ENCODE measurements around the gene CASS4.

Gene CASS4

DNA sequence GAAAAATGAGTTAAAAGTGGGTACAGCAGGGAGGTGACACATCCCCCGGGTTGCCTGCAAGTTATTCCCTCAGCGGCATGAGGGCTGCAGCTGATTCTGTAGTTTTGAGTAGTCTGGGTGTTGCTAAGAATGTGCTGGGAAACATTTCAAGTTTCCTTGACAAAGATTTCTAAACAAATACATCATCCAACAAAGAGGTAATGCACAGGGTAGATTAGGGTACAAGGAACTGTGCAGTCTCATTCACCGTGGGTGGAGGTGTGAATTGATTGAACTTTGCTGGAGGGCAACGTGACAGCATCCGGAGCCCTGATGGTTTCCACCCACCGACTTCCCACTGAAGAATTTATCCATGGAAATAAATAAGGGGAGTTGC lies 21.8 kb downstream of the CASS4 start:
- TF ChIP-seq, protein P1, sequence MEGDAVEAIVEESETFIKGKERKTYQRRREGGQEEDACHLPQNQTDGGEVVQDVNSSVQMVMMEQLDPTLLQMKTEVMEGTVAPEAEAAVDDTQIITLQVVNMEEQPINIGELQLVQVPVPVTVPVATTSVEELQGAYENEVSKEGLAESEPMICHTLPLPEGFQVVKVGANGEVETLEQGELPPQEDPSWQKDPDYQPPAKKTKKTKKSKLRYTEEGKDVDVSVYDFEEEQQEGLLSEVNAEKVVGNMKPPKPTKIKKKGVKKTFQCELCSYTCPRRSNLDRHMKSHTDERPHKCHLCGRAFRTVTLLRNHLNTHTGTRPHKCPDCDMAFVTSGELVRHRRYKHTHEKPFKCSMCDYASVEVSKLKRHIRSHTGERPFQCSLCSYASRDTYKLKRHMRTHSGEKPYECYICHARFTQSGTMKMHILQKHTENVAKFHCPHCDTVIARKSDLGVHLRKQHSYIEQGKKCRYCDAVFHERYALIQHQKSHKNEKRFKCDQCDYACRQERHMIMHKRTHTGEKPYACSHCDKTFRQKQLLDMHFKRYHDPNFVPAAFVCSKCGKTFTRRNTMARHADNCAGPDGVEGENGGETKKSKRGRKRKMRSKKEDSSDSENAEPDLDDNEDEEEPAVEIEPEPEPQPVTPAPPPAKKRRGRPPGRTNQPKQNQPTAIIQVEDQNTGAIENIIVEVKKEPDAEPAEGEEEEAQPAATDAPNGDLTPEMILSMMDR (IDR thresholded peaks at IDR 0.05) = no peak

DNA sequence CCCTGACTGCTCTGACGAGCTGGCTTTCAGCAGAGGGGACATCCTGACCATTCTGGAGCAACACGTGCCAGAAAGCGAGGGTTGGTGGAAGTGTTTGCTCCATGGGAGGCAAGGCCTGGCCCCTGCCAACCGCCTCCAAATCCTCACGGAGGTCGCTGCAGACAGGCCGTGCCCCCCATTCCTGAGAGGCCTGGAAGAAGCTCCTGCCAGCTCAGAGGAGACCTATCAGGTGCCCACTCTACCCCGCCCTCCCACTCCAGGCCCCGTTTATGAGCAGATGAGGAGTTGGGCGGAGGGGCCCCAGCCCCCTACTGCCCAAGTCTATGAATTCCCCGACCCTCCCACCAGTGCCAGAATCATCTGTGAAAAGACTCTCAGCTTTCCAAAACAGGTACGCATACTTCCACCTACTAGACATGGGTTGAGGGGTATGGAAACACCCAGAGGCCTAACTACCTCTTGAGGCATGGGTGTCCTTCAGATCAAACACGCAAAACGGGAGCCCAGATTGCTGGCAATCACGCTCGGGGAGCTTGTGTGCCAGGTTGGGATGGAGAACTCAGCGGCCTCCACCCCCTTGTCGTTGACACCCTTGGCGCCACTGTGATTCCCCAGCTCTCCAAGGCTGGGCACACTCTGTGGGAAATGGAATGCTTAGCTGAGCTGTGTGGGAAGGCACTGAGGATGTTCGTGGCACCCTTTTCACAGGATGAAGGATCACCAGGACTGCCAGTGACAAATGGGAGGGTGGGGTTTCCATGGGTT lies 25.3 kb downstream of the CASS4 start:
- TF ChIP-seq, protein P1 (IDR thresholded peaks at IDR 0.05) = no peak

DNA sequence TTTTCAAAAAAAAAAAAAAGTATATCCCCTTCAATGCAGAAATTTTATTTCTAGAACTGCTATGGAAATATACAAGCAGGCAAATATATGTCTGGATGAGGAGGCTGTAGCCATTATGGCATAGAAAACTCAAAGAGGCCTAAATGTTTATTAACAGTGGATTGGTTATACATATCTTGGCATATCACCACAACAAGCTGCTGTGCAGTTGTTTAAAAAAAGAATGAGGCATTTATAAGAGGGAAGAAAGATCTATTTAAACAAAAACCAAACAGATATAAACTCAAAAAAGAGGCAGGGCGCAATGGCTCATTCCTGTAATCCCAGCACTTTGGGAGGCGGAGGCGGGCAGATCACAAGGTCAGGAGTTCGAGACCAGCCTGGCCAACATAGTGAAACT lies 26.2 kb downstream of the CASS4 start:
- TF ChIP-seq, protein P1 (IDR thresholded peaks at IDR 0.05) = no peak

DNA sequence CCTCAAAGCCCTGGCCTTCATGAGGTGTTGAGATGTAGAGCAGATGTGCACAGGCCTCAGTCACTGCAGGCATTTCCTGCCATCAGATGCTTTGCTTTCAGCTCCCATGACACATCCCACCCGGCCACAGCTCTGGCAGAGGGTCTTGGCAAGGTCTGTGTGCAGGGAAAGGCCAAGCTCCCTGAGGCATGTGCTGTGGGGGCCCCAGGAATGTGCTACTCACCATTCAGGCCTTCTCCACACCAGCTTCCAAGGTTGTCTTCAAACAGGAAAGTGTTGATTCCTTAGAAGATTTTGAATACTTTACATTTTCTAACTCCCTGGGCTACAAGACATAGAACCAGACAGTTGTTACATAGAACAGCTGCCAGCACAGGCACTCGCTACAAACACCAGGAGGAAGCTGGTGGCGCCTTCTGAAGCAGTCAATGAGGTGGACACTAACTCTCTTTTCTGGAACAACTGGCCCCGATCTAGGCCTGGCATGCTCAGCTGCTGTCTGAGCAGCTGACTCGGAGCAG lies 27.8 kb downstream of the CASS4 start:
- TF ChIP-seq, protein P1 (IDR thresholded peaks at IDR 0.05) = no peak

DNA sequence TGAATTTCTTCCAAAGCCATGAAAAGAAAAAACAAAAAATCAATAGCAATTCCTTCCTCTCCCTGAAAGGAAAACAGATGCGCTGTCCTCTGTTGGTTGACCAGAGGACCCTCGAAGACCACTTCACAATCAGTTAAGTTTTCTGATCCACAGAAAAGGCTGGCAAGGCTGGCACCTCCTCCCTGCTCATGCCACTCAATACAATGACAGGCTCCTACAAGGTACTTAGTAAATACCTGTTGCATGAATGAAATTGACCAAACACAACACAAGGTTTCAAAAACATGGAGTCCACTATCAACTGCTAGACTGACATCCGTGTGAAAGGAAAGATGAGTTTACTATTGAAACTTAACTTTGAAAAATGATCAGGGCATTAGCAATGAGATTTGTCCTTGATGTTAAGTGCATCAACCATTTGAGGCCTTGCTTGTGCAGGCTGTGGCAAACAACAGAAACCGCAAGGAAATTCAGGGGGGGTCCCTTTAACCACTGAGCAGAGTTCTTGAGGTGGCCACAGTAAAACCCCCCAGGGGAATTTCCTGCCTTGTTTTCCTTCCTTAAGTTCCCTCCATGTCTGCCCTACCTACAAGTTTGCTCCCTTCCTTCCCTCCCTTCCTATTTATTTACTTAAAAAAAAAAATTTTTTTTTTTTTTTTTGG lies 28.4 kb downstream of the CASS4 start:
- TF ChIP-seq, protein P1 (IDR thresholded peaks at IDR 0.05) = no peak

DNA sequence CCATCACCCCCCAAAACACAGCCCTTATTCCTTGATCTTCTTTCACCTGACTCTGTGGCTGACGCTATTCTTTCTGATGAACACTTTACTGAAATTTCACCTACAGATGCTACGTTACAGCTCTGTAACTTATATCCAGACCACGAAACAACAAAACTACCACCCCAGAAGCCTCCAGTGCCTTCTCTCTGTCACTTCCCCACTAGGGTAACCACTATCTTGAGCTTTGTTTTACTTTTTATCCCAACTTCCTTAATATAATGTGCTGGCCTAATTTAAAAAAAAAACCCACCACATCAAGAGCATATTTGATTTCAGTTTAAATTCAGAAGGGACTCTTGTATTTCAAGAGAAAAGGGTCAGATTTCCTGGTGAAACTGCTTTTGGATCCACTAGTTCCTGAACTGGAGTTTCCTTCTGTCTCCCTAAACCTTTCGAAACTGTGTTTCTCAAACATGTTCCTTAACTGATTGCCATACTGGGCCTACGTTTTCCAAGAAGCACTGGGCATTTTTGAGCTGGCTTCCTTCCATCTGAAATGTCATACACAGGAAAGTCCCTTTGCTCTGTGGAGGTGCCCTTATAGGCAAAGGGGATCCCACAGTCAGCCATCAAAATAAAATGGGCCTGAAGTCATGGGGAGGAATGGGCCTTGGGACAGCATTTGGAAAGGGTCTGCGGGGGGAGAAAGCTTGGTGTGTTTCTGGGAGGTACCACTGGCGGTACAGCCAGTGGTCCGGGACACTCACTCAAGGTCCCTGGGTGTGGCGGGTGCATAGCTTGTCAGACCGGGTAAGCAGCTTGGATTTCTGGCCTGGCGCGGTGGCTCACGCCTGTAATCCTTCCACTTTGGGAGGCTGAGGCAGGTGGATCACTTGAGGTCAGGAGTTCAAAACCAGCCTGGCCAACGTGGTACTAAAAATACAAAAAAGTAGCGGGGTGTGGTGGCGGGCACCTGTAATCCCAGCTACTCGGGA lies 30.6 kb downstream of the CASS4 start:
- TF ChIP-seq, protein P1 (IDR thresholded peaks at IDR 0.05) = no peak
